Measurements from ENCODE around the gene TMEM125.

Gene TMEM125

DNA sequence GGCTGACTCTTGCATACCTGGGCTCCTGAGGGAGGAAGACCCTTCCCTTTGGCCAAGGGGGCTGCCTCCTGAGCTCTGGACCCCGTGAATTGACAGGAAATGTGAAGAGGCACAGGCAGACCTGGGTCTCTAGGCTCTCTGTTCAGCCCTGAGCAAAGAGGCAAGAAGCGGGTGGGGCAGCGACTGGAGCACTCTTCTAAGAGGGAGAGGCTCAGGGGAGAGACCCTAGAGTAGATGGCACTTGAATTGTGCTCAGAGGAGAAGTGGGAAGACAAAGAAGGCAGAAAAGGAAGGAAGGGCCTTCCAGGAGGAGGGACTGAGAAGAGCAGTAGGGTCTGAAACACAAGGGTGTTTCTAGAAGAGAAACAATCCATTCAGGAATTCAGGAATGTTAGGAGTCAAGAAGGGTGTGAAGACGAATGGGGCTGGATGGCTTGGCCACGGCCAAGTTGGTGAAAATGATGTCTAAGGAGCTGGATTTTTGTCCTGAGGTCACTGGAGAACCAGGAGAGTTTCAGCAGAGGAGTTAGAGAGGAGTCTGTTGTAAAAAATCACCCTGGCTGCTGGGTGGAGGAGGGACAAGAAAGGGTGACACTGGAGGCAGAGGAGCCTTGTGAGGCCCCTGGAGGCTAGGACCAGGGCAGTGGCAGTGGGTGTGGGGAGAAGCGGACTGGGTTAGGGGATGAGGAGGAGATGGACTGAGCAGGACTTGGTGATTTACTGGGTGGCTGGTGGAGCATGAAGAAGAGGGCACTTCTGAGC lies 36.3 kb downstream of the TMEM125 start:
- no peaks in the 10 kb centered on the region for H3F3A ChIP-seq (ENCODE audit: insufficient read depth, low read length)
- no peak overlapping the region for H2AFZ ChIP-seq (ENCODE audit: low read length)
- peaks cover 3% of the 10 kb centered on the region; the same call in 1 of the 2 replicates for H3K27me3 ChIP-seq (ENCODE audit: insufficient read depth, low read length)
- no peaks in the 10 kb centered on the region for H3K79me2 ChIP-seq (ENCODE audit: insufficient read depth, low read length)
- no peaks in the 10 kb centered on the region for H3K4me1 ChIP-seq (ENCODE audit: insufficient read depth, low read length, severe bottlenecking)
- no peak overlapping the region for H3K27ac ChIP-seq (ENCODE audit: low read depth, low read length, poor library complexity, severe bottlenecking)
- no peak overlapping the region for H3K4me3 ChIP-seq (ENCODE audit: low read depth, low read length, poor library complexity, severe bottlenecking)
- no peak overlapping the region for H3K9ac ChIP-seq (ENCODE audit: low read length)
- no peaks in the 10 kb centered on the region for H3K36me3 ChIP-seq (ENCODE audit: insufficient read depth, low read length)
- TF ChIP-seq CTCF (IDR thresholded peaks at IDR 0.05; ENCODE audit: low read length) (no peak), EZH2 (IDR thresholded peaks at IDR 0.05; ENCODE audit: borderline replicate concordance, low read length) (no peak)
- H3K9me2 ChIP-seq (ENCODE audit: low read depth, low read length): no peaks in the 10 kb centered on the region
- H3K9me3 ChIP-seq (ENCODE audit: low read length): no peaks in the 10 kb centered on the region
- H3K4me2 ChIP-seq (ENCODE audit: low read length): no peak overlapping the region
- no peaks in the 10 kb centered on the region for H4K20me1 ChIP-seq (ENCODE audit: insufficient read depth, low read length)

- Histone ChIP-seq H4K20me1 (ENCODE audit: insufficient read depth, low read length) (no peaks in the 10 kb centered on the region), H3K9ac (ENCODE audit: low read length) (no peak overlapping the region), H3K9me2 (ENCODE audit: low read depth, low read length) (no peaks in the 10 kb centered on the region), H3K36me3 (ENCODE audit: insufficient read depth, low read length) (no peaks in the 10 kb centered on the region), H3K4me2 (ENCODE audit: low read length) (no peak overlapping the region), H3F3A (ENCODE audit: insufficient read depth, low read length) (no peaks in the 10 kb centered on the region), H3K79me2 (ENCODE audit: insufficient read depth, low read length) (no peaks in the 10 kb centered on the region), H3K9me3 (ENCODE audit: low read length) (no peaks in the 10 kb centered on the region), H3K27ac (ENCODE audit: low read depth, low read length, poor library complexity, severe bottlenecking) (no peak overlapping the region), H3K4me3 (ENCODE audit: low read depth, low read length, poor library complexity, severe bottlenecking) (no peak overlapping the region), H3K4me1 (ENCODE audit: insufficient read depth, low read length, severe bottlenecking) (no peaks in the 10 kb centered on the region), H2AFZ (ENCODE audit: low read length) (no peak overlapping the region), H3K27me3 (ENCODE audit: insufficient read depth, low read length) (peaks cover 3% of the 10 kb centered on the region; the same call in 1 of the 2 replicates)
- TF ChIP-seq EZH2 (IDR thresholded peaks at IDR 0.05; ENCODE audit: borderline replicate concordance, low read length) (no peak), CTCF (IDR thresholded peaks at IDR 0.05; ENCODE audit: low read length) (no peak)
Measured at GRCh38 chr1:43306688-43307457, 37.1 kb downstream of the TMEM125 start.

DNA sequence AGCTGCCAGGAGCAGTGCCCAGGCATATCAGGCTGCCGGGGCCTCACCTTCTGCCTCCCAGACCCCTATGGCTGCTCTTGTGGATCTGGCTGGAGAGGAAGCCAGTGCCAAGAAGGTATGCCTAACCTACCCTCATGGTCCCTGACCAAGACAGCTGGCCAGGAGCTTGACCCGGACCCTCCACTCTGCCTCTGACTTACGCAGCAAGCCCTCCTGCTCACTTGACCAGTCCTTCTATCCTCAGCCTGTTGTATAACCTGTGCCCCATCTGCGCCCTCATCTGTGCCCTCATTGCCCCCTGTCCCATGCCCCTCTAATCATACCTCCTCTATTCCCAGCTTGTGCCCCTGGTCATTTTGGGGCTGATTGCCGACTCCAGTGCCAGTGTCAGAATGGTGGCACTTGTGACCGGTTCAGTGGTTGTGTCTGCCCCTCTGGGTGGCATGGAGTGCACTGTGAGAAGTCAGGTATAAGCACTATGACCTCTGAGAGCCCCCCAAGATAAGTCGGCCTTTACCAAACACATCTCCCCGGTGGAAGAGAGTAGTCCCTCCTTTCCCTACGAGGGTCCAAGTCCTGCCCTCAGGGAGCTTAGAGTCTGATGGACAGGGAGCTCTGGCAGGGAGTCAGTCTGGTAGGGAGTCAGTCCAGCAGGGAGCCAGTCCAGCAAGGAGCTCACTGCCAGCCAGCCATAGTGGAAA lies 37.8 kb downstream of the TMEM125 start:
- TF ChIP-seq EZH2 (IDR thresholded peaks at IDR 0.05; ENCODE audit: borderline replicate concordance, low read length) (no peak), CTCF (IDR thresholded peaks at IDR 0.05; ENCODE audit: low read length) (no peak)
- Histone ChIP-seq H3K9me2 (ENCODE audit: low read depth, low read length) (no peaks in the 10 kb centered on the region), H3K4me2 (ENCODE audit: low read length) (no peak overlapping the region), H3K36me3 (ENCODE audit: insufficient read depth, low read length) (no peaks in the 10 kb centered on the region), H3K27ac (ENCODE audit: low read depth, low read length, poor library complexity, severe bottlenecking) (no peak overlapping the region), H3K4me1 (ENCODE audit: insufficient read depth, low read length, severe bottlenecking) (no peaks in the 10 kb centered on the region), H3K9ac (ENCODE audit: low read length) (no peak overlapping the region), H3K79me2 (ENCODE audit: insufficient read depth, low read length) (no peaks in the 10 kb centered on the region), H3K9me3 (ENCODE audit: low read length) (no peaks in the 10 kb centered on the region), H3F3A (ENCODE audit: insufficient read depth, low read length) (no peaks in the 10 kb centered on the region), H3K27me3 (ENCODE audit: insufficient read depth, low read length) (peaks cover 3% of the 10 kb centered on the region; the same call in 1 of the 2 replicates), H3K4me3 (ENCODE audit: low read depth, low read length, poor library complexity, severe bottlenecking) (no peak overlapping the region), H2AFZ (ENCODE audit: low read length) (no peak overlapping the region), H4K20me1 (ENCODE audit: insufficient read depth, low read length) (no peaks in the 10 kb centered on the region)

Data from OCI-LY1 (cell line).